HepG2 (cell line): ENCODE measurements around the gene DNAAF8. TPM values are rescaled to one million over a fixed set of nuclear protein-coding genes. Genes with fewer than 3 reads are reported as not detected.

ENCODE experiments used
- ATAC-seq: fragments of 200-7000 bp; cut with Tn5 transposase; 3 replicates; pipeline ENCODE4 v1.9.1; 2020; ENCODE audit warnings: mild to moderate bottlenecking, moderate library complexity
- BruUV-seq: library from RNA; stranded (reverse); fragments of 400-500 nt; replicated peaks from 2 replicates; lab custom pipeline; 2021; lab: Mats Ljungman, UMichigan
- CTCF ChIA-PET: fragments of 300-600 bp; formaldehyde crosslinking; extraction: SDS; loops from one replicate; lab custom pipeline; 2021; ENCODE audit warnings: low total read pairs, inconsistent platforms, low intra/inter-chr PET ratio; lab: Yijun Ruan, JAX
- POLR2A ChIA-PET: fragments of 350-600 bp; sonication (Branson Sonifier 250); formaldehyde crosslinking; loops from one replicate; lab custom pipeline; 2020; ENCODE audit warnings: antibody characterized with exemption, inconsistent platforms; lab: Yijun Ruan, JAX
- DNase-seq: peaks from one replicate; pipeline ENCODE4 v3.0.0-alpha.2; 2015; ENCODE audit warnings: low spot score
- FAIRE-seq: peaks from 3 replicates; lab custom pipeline; 2011; peaks lifted over from hg19 to GRCh38; lab: Jason Lieb, UNC
- H2AFZ ChIP-seq: one replicate; pipeline ENCODE4 v1.6.1; 2011; ENCODE audit warnings: low read length, inconsistent platforms
- H3K27ac ChIP-seq: fragments of 300-600 bp; 3 replicates; pipeline ENCODE4 v1.8.0; 2011; ENCODE audit warnings: mixed run types, mild to moderate bottlenecking, mixed read lengths, low read length, inconsistent platforms; ENCODE audit not compliant: insufficient read depth; ENCODE audit errors: extremely low read length
- H3K27me3 ChIP-seq, 2 experiments: fragments of 200-600 bp in 1 of 2; 2 replicates in 1 of 2; 3 replicates in 1 of 2; pipeline versions ENCODE4 v1.6.0 to v1.8.0; 2011; ENCODE audit warnings: low read length in 2 of 2, mild to moderate bottlenecking in 2 of 2, moderate library complexity in 2 of 2, inconsistent platforms in 1 of 2; ENCODE audit not compliant: insufficient read depth in 2 of 2, control insufficient read depth in 1 of 2
- H3K36me3 ChIP-seq, 2 experiments: fragments of 200-600 bp in 1 of 2; replicated peaks in 1 of 2; 2 replicates in 1 of 2; 3 replicates in 1 of 2; pipeline versions ENCODE4 v1.5.1 to v1.8.0; 2011; ENCODE audit warnings: low read length in 2 of 2, inconsistent platforms in 1 of 2; ENCODE audit not compliant: insufficient read depth in 2 of 2, control insufficient read depth in 1 of 2
- H3K4me1 ChIP-seq: 2 replicates; pipeline ENCODE4 v1.5.1; 2012; ENCODE audit warnings: low read length, inconsistent platforms; ENCODE audit not compliant: insufficient read depth
- H3K4me2 ChIP-seq: 2 replicates; pipeline ENCODE4 v1.6.0; 2011; ENCODE audit warnings: low read depth, low read length, inconsistent platforms
- H3K4me3 ChIP-seq, 3 experiments: fragments of 200-600 bp in 1 of 3; sonication (generic), shearing (Covaris generic) in 1 of 3; replicated peaks in 1 of 3; 2 replicates each; pipeline ENCODE4 v1.5.1; 2011 to 2016; ENCODE audit warnings: low read length in 3 of 3, inconsistent platforms in 2 of 3, low read depth in 2 of 3, mild to moderate bottlenecking in 2 of 3, control low read depth in 1 of 3, mixed read lengths in 1 of 3; ENCODE audit not compliant: insufficient read depth in 1 of 3
- H3K79me2 ChIP-seq: one replicate; pipeline ENCODE4 v1.6.1; 2011; ENCODE audit warnings: low read length, inconsistent platforms; ENCODE audit not compliant: insufficient read depth
- H3K9ac ChIP-seq: 2 replicates; pipeline ENCODE4 v1.6.0; 2011; ENCODE audit warnings: mild to moderate bottlenecking, low read depth, low read length, inconsistent platforms; ENCODE audit not compliant: insufficient read depth
- H3K9me3 ChIP-seq: 2 replicates; pipeline ENCODE4 v1.5.1; 2012; ENCODE audit warnings: mild to moderate bottlenecking, low read length
- H4K20me1 ChIP-seq: 2 replicates; pipeline ENCODE4 v1.6.0; 2011; ENCODE audit warnings: inconsistent platforms, mild to moderate bottlenecking, low read length, moderate library complexity; ENCODE audit not compliant: insufficient read depth
- ADNP ChIP-seq: sonication (generic); formaldehyde crosslinking; IDR thresholded peaks from 2 replicates; pipeline ENCODE4 v1.4.0; 2020; ENCODE audit warnings: missing genetic modification reagents
- ATF7-NPFF ChIP-seq: sonication (generic); formaldehyde crosslinking; IDR thresholded peaks from 2 replicates; pipeline ENCODE4 v1.8.1; 2023; ENCODE audit warnings: mild to moderate bottlenecking, low read depth, missing genetic modification reagents, moderate library complexity
- BRF2 ChIP-seq: sonication (generic); formaldehyde crosslinking; IDR thresholded peaks from 2 replicates; pipeline ENCODE4 v1.8.1; 2022; ENCODE audit warnings: mild to moderate bottlenecking, missing genetic modification reagents
- FOXJ3 ChIP-seq: sonication (generic); formaldehyde crosslinking; IDR thresholded peaks from 2 replicates; pipeline ENCODE4 v1.4.0; 2020; ENCODE audit warnings: missing genetic modification reagents, mild to moderate bottlenecking, borderline replicate concordance
- FOXP1 ChIP-seq, 2 experiments: fragments of 450-650 bp in 1 of 2; IDR thresholded peaks; 2 replicates each; pipeline ENCODE4 v1.6.1; 2017 to 2018; ENCODE audit warnings: antibody characterized with exemption in 1 of 2
- FOXP4 ChIP-seq: sonication (generic); formaldehyde crosslinking; IDR thresholded peaks from 2 replicates; pipeline ENCODE4 v1.4.0; 2020; ENCODE audit warnings: missing genetic modification reagents
- ISL2 ChIP-seq: sonication (generic); formaldehyde crosslinking; IDR thresholded peaks from 2 replicates; pipeline ENCODE4 v1.5.0; 2020; ENCODE audit warnings: missing genetic modification reagents
- KDM1A ChIP-seq: IDR thresholded peaks from 2 replicates; pipeline ENCODE4 v1.6.1; 2016; ENCODE audit warnings: missing compliant biosample characterization
- RBM39 ChIP-seq: fragments of 200-400 bp; formaldehyde crosslinking; IDR thresholded peaks from one replicate; pipeline ENCODE4 v1.6.1; 2018; ENCODE audit warnings: antibody characterized with exemption, mild to moderate bottlenecking, low read depth, low read length; ENCODE audit not compliant: poor library complexity, severe bottlenecking
- TEAD3 ChIP-seq: optimal IDR thresholded peaks from 2 replicates; pipeline ENCODE3; 2016; ENCODE audit warnings: borderline replicate concordance
- ZBTB14 ChIP-seq: sonication (generic); formaldehyde crosslinking; IDR thresholded peaks from 2 replicates; pipeline ENCODE4 v1.4.0; 2020; ENCODE audit warnings: missing genetic modification reagents
- ZFAT ChIP-seq: sonication (generic); formaldehyde crosslinking; conservative IDR thresholded peaks from 2 replicates; pipeline ENCODE4 v1.8.1; 2023; ENCODE audit warnings: missing genetic modification reagents, inconsistent platforms
- ZMYM2 ChIP-seq: sonication (generic); formaldehyde crosslinking; IDR thresholded peaks from 2 replicates; pipeline ENCODE4 v1.8.0; 2022; ENCODE audit warnings: mild to moderate bottlenecking, missing genetic modification reagents
- ZNF460 ChIP-seq: sonication (generic); formaldehyde crosslinking; IDR thresholded peaks from 2 replicates; pipeline ENCODE4 v1.5.1; 2020; ENCODE audit warnings: missing genetic modification reagents, mild to moderate bottlenecking, borderline replicate concordance
- ZNF605 ChIP-seq: sonication (generic); formaldehyde crosslinking; IDR thresholded peaks from 2 replicates; pipeline ENCODE4 v1.8.0; 2022; ENCODE audit warnings: mild to moderate bottlenecking, missing genetic modification reagents
- ZNF770 ChIP-seq: sonication (generic); formaldehyde crosslinking; IDR thresholded peaks from 2 replicates; pipeline ENCODE4 v1.5.0; 2020; ENCODE audit warnings: mild to moderate bottlenecking, missing genetic modification reagents
- ZNF781 ChIP-seq: sonication (generic); formaldehyde crosslinking; IDR thresholded peaks from 2 replicates; pipeline ENCODE4 v1.5.1; 2020; ENCODE audit warnings: borderline replicate concordance, mild to moderate bottlenecking, missing genetic modification reagents; ENCODE audit errors: not compliant biosample characterization
- WGBS: methylation state at CpG from one replicate; pipeline ENCODE4 v1.1.6; 2017; ENCODE audit warnings: low lambda C conversion rate; 5-methylcytosine and 5-hydroxymethylcytosine counted together
- in situ Hi-C: cut with HindIII; loops from 2 replicates; pipeline ENCODE4 v1.10.0; 2017; ENCODE audit warnings: low pct_unique_long_range_greater_than_20kb; ENCODE audit not compliant: extremely low pct_ligation_motif_present
- intact Hi-C: fragments of 100-400 bp; cut with micrococcal nuclease; formaldehyde crosslinking; loops from one replicate; pipeline ENCODE4 v1.10.0; 2022; ENCODE audit not compliant: unreplicated experiment
- polyA plus RNA-seq, 8 experiments: library from polyadenylated mRNA; depleted of rRNA in 3 of 8; stranded (reverse) in 7 of 8; unstranded in 1 of 8; fragments of >200 nt; fragmentation: Illumina TruSeq in 4 of 8; extraction: Trizol in 4 of 8; gene quantifications; 2 replicates each; pipeline versions ENCODE4 v1.2.1 to v1.2.3, GENCODE V29; 2011 to 2016; ENCODE audit warnings: low read depth in 4 of 8, missing spikeins in 1 of 8, mixed read lengths in 1 of 8; ENCODE audit not compliant: insufficient read depth in 1 of 8
- total RNA-seq, 5 experiments: library from RNA; depleted of rRNA; stranded (reverse); fragments of >200 nt; fragmentation: Illumina TruSeq; extraction: Trizol; gene quantifications; 2 replicates each; pipeline ENCODE4 v1.2.3, GENCODE V29; 2016; ENCODE audit warnings: low read depth in 1 of 5

DNAAF8 gene
- total and polyA plus RNA-seq, 2 of the 13 experiments (the other 11 are each of a cell fraction or from before 2014, with no cell fraction given), result 0.44 TPM; not detected in 1

GRCh38 chr16:4788910-4789309 lies 54.6 kb downstream of the DNAAF8 start:
- Histone ChIP-seq H3K79me2 (no peaks in the 10 kb centered on the region), H3K4me1 (peaks cover 82% of the 10 kb centered on the region), H2AFZ (no peak overlapping the region), H3K9ac (peak overlapping the region; percentile 11), H3K4me2 (peak overlapping the region; percentile 88), H3K27me3 (no peaks in the 10 kb centered on the region; a peak in 1 of 5 replicates), H4K20me1 (no peaks in the 10 kb centered on the region), H3K36me3 (no peaks in the 10 kb centered on the region), H3K4me3 (peak overlapping the region in 2 of 3 experiments; percentile 9 to 67; a peak in 3 of 6 replicates), H3K27ac (peak overlapping the region; percentile 22), H3K9me3 (no peaks in the 10 kb centered on the region)
- ATAC-seq (peak; percentile 13), FAIRE-seq (no peak), DNase-seq (no peak)
- WGBS, result under 1% methylated on average over 7 of the region's 7 CpGs
- ChIA-PET POLR2A (interaction anchor here (0.8 to 3.0 kb wide), 5 partner anchors 12 to 156 kb away, joined by 3 to 17 read pairs (median 5); partner anchors contain the start of genes ANKS3, DNAAF8 and ROGDI), CTCF (interaction anchor here (0.9 kb wide), 1 partner anchor 136 kb away, joined by 3 read pairs; no protein-coding TSS in a partner anchor)
- intact Hi-C loops, result no loop called here
- BruUV-seq, result no TSS peak
- in situ Hi-C loops, result no loop called here
- TF ChIP-seq TEAD3 (CRISPR knock-in tag) (peak; percentile 33), ZMYM2 (0 out of 2 replicates have a peak, but pooled peaks have one; percentile 16), ZBTB14 (no peak), ZNF770 (CRISPR knock-in tag) (peak; percentile 88), ATF7-NPFF (0 out of 2 replicates have a peak, but pooled peaks have one; percentile 22), FOXP4 (0 out of 2 replicates have a peak, but pooled peaks have one; percentile 10), ZNF781 (CRISPR knock-in tag) (no peak), ZFAT (no peak), FOXP1 (IDR thresholded peaks at IDR 0.05) (no peak), FOXP1 (CRISPR knock-in tag; IDR thresholded peaks at IDR 0.05) (peak; percentile 2; the same call in 1 of the 2 replicates), ZNF605 (0 out of 2 replicates have a peak, but pooled peaks have one; percentile 9), FOXJ3 (CRISPR knock-in tag) (0 out of 2 replicates have a peak, but pooled peaks have one; percentile 6), RBM39 (no peak), ZNF460 (CRISPR knock-in tag) (peak; percentile 97), ADNP (CRISPR knock-in tag) (peak; percentile 28; the same call in 1 of the 2 replicates), ISL2 (0 out of 2 replicates have a peak, but pooled peaks have one; percentile 2), BRF2 (CRISPR knock-in tag) (no peak), KDM1A (CRISPR knock-in tag) (0 out of 2 replicates have a peak, but pooled peaks have one; percentile 45)
